ENCODE measurements around the gene NPFF.

Gene NPFF

GRCh38 chr12:53476769-53477209 lies 30.5 kb downstream of the NPFF start:
- peak overlapping the region in 1 of 2 donors; percentile 10 for H3K27ac ChIP-seq
- H3K4me1 ChIP-seq = peaks cover 0 to 56% (median 4%) of the 10 kb centered on the region in 4 donors
- no peak overlapping the region for H3K4me3 ChIP-seq
- H3K9me3 ChIP-seq = no peaks in the 10 kb centered on the region
- no peak for TF ChIP-seq CTCF (IDR thresholded peaks at IDR 0.05)
- intact Hi-C loops (cut with DNase I; ENCODE audit: low total_unique reads) = no loop called here
- DNase-seq = no peak
- peaks cover 74 to 100% (median 93%) of the 10 kb centered on the region in 3 donors for H3K36me3 ChIP-seq
- H3K27me3 ChIP-seq = no peaks in the 10 kb centered on the region

DNA sequence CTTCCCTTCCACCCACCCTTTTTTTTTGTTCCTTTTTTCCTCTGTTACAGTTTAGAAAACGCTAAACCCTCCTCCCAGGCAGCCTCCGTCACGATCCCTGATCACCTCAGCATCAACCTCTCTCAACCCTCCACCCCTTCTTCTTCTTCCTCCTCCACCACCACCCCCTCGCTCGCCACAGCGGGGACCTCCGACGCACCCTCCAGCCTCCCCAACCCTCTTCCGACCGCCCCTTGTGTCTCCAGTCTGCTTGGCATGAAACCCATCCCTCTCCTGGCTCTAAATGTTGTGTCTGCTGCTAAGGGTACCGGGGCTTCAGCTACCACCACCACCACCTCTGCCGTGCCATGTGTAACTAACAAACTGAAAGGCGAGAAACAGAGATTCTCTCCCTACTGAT lies 32.5 kb downstream of the NPFF start:
- Histone ChIP-seq H3K36me3 (peaks cover 78 to 100% (median 93%) of the 10 kb centered on the region in 3 donors), H3K27me3 (no peaks in the 10 kb centered on the region), H3K9me3 (no peaks in the 10 kb centered on the region), H3K27ac (no peak overlapping the region), H3K4me3 (no peak overlapping the region), H3K4me1 (peaks cover 0 to 45% (median 0%) of the 10 kb centered on the region in 4 donors)
- TF ChIP-seq CTCF (IDR thresholded peaks at IDR 0.05) = no peak
- DNase-seq = no peak
- intact Hi-C loops (cut with DNase I; ENCODE audit: low total_unique reads) = no loop called here

DNA sequence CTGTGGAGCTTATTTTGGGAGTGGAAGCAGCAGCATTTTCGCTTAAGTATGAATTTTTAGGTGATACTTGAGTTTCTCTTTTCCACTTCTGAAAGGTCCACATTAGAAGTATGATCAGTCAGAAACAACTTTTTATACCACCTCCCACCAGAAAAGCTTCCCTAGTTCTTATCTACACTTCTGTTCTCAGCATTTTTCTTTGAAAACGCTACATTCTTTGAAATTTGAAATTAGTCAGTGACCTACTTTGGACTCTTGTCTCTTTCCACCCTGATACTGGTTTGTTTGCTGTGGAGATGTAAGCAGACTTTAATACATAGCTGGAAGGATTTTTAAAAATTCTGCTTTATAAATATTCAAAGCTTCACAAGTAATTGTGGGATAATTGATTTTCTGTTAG lies 33.2 kb downstream of the NPFF start:
- no peak overlapping the region for H3K4me3 ChIP-seq
- TF ChIP-seq CTCF (IDR thresholded peaks at IDR 0.05) = no peak
- no peak overlapping the region for H3K27ac ChIP-seq
- H3K9me3 ChIP-seq = no peaks in the 10 kb centered on the region
- no peaks in the 10 kb centered on the region for H3K27me3 ChIP-seq
- no peak for DNase-seq
- H3K36me3 ChIP-seq = peaks cover 79 to 100% (median 95%) of the 10 kb centered on the region in 3 donors
- intact Hi-C loops (cut with DNase I; ENCODE audit: low total_unique reads) = no loop called here
- peaks cover 0 to 42% (median 0%) of the 10 kb centered on the region in 4 donors for H3K4me1 ChIP-seq

GRCh38 chr12:53472056-53472582 lies 35.2 kb downstream of the NPFF start:
- H3K4me3 ChIP-seq = no peak overlapping the region
- peaks cover 0 to 33% (median 0%) of the 10 kb centered on the region in 4 donors for H3K4me1 ChIP-seq
- DNase-seq = no peak
- peak overlapping the region in 1 of 2 donors; percentile 33 for H3K27ac ChIP-seq
- no peaks in the 10 kb centered on the region for H3K27me3 ChIP-seq
- peaks cover 95 to 100% (median 97%) of the 10 kb centered on the region in 3 donors for H3K36me3 ChIP-seq
- intact Hi-C loops (cut with DNase I; ENCODE audit: low total_unique reads) = no loop called here
- H3K9me3 ChIP-seq = no peaks in the 10 kb centered on the region
- TF ChIP-seq CTCF (IDR thresholded peaks at IDR 0.05) = no peak

GRCh38 chr12:53468282-53468681 lies 39.0 kb downstream of the NPFF start:
- peaks cover 0 to 25% (median 0%) of the 10 kb centered on the region in 4 donors for H3K4me1 ChIP-seq
- no peak overlapping the region for H3K4me3 ChIP-seq
- no peaks in the 10 kb centered on the region for H3K9me3 ChIP-seq
- no peak for TF ChIP-seq CTCF (IDR thresholded peaks at IDR 0.05)
- H3K27ac ChIP-seq = no peak overlapping the region
- H3K36me3 ChIP-seq = peaks cover 100% of the 10 kb centered on the region in 3 donors
- H3K27me3 ChIP-seq = no peaks in the 10 kb centered on the region
- DNase-seq = no peak
- intact Hi-C loops (cut with DNase I; ENCODE audit: low total_unique reads) = loop anchor here (10.0 kb wide), 1 partner anchor 867 kb away; no protein-coding TSS in a partner anchor
